GM10847 (cell line): ENCODE results near the gene ZMYM3.

Experiments used
- POLR2A ChIP-seq: IDR thresholded peaks from 2 replicates; pipeline ENCODE4 v1.6.1; 2011; ENCODE audit not compliant: insufficient read length; ENCODE audit errors: extremely low read depth

The ZMYM3 gene

GRCh38 chrX:71254092-71254963 lies at the start of gene ZMYM3:
Gene ZMYM3, minus strand, starts transcription at chrX:71254140. Its CDS starts 885 bp downstream, at chrX:71253255.
- TF ChIP-seq POLR2A, result peak; percentile 13

DNA sequence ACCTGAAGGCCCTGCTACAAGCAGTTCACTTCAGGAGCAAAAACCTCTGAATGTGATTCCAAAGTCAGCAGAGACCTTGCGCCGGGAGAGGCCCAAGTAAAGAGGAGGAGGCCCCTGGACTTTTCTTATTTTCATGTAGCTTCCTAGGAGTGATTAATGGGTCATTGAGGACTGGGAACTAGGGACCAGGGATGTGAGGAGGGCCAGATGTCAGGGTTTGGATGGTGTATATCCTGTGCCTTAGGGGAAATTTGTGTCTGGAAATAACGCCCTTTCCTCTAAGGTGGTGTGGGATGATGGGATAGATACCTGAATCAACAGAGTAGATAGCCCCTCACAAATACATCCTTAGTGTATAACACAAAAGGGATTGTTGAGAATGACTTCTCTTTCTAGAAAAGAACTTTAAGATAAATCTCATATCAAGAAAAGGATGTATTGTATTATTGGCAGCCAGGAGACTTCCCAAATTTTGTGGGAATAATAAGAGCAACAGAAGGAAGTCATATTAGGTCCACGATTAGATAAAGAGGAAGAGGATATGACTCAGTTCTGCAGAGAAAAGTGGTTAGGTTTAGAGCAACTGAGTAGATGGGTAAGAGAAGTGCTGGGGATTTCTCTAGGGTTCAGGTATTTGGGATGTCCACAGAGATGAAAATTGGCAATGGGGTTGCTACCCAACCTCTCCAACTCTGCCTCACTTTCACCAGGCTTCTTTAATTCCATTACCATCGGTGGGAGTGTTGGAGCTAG lies 48.7 kb upstream of the ZMYM3 start:
- TF ChIP-seq POLR2A, result no peak

DNA sequence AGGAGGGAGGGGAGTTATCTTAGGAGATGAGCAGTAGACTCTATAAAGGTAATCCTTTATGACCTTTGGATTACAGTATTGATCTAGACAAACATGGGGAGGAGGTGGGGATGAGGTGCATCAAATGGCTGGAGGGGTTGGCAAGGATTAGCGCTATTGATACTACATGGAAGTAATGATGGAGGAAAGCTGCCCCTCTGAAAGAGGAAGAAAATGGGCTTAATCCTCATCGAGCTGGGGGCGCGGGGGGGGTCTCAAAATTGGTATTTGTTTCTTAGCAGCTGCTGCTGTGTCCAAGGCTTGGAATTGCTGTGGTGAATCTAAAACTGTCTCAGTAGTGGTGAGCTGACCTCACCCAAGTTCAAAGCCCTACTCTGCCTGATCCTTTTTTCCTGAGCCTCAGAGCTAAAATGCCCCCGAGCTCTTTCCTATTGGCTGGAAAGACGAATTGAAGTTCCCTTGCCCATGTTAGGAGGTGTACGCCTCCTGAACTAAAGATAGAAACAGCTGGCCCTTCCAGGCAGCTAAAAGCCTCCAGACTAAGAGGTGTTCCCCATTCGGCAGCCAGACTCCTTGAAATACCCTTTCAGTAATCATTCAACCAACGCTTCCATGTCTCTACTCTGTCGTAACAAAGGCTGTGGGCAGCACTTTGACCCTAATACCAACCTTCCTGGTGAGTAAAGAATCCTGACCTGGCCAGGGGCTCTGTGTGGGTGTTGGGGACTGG lies 47.4 kb upstream of the ZMYM3 start, which contains the start of gene ITGB1BP2:
Gene ITGB1BP2 (plus strand): TSS at position 556 of the 730 bp plus-strand sequence. CDS start 57 bp downstream, at position 613.
- no peak for TF ChIP-seq POLR2A

- no peak for TF ChIP-seq POLR2A
These were observed 44.2 kb upstream of the ZMYM3 start for GRCh38 chrX:71298119-71298518.

- no peak for TF ChIP-seq POLR2A
These were observed 42.9 kb upstream of the ZMYM3 start for GRCh38 chrX:71296806-71297205.

DNA sequence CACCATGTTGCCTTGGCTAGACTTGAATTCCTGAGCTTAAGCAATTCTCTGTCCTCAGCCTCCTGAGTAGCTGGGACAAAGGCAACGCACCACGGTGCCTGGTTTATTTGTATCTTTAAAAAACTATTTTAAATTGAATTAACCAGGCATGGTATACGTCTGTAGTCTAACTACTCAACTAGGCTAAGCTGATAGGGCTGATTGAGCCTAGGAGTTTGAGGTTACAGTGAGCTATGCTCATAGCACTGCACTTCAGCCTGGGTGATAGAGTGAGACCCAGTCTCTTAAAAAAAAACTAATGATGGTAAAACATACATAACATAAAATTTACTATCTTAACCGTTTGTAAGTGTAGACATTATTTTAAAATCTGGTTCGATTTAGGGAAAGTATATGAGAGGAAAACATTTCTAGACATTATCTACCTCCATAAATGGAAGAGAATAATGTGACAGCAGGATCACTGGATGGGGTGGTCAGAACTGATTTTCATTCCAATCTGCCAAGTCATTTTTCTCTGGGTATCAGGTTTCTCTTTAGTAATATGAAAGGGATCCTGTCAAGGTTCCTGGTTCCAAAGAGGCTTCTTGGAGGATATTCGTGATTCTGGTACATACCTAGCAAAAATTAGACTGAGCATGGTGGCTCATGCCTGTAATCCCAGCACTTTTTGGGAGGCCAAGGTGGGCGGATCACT lies 38.9 kb upstream of the ZMYM3 start:
- TF ChIP-seq POLR2A, result no peak

GRCh38 chrX:71291381-71291780 lies 37.4 kb upstream of the ZMYM3 start:
- no peak for TF ChIP-seq POLR2A

GRCh38 chrX:71285929-71286328 lies 32.0 kb upstream of the ZMYM3 start:
- TF ChIP-seq POLR2A, result no peak

GRCh38 chrX:71283403-71284143 lies 29.6 kb upstream of the ZMYM3 start, which contains the start of gene NONO:
Gene NONO, plus strand, starts transcription at chrX:71283635. Its CDS starts 7,003 bp downstream, at chrX:71290638.
- TF ChIP-seq POLR2A, result peak; percentile 51

- TF ChIP-seq POLR2A, result no peak
These were observed 28.8 kb upstream of the ZMYM3 start for GRCh38 chrX:71282514-71283402.

DNA sequence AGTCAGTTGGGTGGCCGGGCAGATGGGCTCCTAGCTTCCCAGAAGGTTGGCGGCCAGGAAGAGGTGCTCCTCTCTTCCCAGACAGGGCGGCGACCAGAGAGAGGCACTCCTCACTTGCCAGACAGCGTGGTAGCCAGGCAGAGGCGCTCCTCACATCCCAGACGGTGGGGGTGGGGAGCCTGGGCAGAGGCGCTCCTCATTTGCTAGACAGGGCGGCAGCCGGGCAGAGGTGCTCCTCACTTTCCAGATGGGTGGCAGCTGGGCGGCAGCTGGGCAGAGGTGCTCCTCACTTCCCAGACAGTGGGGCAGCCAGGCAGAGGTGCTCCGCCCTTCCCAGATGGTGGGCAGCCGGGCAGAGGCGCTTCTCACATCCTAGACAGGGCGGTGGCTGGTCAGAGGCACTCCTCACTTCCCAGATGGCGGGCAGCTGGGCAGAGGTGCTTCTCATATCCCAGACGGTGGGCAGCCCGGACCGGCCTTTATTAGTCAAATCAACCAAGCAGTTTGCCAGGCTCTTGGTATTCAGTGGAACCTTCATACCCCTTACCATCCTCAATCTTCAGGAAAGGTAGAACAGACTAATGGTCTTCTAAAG lies 16.0 kb upstream of the ZMYM3 start:
- TF ChIP-seq POLR2A, result no peak

DNA sequence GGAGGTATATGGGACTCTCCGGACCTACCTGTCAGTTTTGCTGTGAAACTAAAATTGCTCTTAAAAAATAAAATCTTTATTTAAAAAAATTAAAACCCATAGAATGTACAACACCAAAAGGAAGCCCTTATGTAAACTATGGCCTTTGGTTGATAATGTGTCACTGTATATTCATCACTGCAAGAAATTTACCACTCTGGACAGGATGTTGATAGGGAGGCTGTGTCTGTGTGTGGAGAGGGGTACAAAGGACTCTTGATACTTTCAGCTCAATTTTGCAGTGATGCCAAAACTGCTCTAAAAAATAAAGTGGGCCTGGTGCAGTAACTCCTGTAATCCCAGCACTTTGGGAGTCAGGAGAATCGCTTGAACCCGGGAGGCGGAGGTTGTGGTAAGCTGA lies 2.9 kb upstream of the ZMYM3 start:
- no peak for TF ChIP-seq POLR2A

GRCh38 chrX:71256051-71256450 lies 2.1 kb upstream of the ZMYM3 start:
- no peak for TF ChIP-seq POLR2A
